GM12873 (cell line): ENCODE data around the gene SMYD3.

Source experiments
- TF ChIP-seq, protein P1 (sequence below): IDR thresholded peaks from 2 replicates; pipeline ENCODE4 v1.5.1; 2012; ENCODE audit warnings: low read depth, mild to moderate bottlenecking, moderate library complexity, low read length, control low read depth; ENCODE audit not compliant: insufficient read depth; ENCODE audit errors: missing control alignments

Gene SMYD3

DNA sequence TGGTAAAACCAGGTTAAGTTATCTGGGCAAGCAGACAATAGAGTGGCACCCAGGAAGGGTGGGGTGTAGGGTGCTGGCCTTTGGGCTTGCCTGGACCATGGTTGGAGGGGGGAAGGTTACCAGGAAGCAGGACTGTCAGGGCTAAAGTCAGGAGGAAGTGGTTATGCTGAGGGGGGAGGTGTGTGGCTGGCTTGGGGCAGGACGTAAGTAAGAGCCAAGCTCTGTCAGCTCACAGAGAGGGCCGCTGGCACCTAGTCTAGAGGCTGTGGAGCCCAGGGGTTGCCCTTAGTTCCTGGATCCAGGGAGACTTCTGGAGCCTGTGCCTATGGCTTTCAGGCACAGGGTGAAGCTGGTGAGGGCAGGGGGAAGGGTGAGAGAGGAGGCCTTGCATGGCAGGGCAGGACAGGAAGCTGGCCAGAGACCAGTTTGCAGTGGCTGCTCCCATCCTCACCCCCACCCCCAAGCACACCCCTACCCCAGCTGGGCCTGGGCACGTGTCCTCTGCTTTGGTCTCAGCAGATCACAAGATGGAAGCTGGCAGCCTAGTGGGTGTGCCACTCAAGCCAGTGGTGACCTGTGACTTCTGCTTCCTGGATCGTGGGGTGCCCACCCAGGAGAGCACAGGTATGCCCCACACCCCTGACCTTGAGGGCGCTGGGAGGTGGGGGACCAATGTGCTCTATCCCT, 20.5 kb upstream of the SMYD3 start:
- TF ChIP-seq, protein P1, sequence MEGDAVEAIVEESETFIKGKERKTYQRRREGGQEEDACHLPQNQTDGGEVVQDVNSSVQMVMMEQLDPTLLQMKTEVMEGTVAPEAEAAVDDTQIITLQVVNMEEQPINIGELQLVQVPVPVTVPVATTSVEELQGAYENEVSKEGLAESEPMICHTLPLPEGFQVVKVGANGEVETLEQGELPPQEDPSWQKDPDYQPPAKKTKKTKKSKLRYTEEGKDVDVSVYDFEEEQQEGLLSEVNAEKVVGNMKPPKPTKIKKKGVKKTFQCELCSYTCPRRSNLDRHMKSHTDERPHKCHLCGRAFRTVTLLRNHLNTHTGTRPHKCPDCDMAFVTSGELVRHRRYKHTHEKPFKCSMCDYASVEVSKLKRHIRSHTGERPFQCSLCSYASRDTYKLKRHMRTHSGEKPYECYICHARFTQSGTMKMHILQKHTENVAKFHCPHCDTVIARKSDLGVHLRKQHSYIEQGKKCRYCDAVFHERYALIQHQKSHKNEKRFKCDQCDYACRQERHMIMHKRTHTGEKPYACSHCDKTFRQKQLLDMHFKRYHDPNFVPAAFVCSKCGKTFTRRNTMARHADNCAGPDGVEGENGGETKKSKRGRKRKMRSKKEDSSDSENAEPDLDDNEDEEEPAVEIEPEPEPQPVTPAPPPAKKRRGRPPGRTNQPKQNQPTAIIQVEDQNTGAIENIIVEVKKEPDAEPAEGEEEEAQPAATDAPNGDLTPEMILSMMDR, result no peak

DNA sequence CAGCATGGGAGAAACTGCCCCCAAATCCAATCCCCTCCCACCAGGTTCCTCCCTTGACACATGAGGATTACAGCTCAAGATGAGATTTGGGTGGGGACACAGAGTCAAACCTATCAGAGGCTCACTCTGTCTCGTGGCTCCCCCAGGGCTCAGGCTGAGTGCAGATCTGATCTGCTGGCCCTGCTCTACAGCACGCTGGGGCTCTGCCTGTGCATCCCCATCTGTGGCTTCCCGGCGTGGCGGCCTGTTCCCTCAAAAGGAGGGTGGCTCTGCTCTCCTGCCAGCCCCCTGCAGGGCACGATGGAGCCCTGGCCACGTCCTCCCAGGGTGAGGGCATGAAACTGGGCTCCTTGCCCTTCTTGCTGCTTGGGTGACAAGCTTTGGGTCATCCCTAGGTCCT, 19.8 kb upstream of the SMYD3 start:
- TF ChIP-seq, protein P1, result no peak

DNA sequence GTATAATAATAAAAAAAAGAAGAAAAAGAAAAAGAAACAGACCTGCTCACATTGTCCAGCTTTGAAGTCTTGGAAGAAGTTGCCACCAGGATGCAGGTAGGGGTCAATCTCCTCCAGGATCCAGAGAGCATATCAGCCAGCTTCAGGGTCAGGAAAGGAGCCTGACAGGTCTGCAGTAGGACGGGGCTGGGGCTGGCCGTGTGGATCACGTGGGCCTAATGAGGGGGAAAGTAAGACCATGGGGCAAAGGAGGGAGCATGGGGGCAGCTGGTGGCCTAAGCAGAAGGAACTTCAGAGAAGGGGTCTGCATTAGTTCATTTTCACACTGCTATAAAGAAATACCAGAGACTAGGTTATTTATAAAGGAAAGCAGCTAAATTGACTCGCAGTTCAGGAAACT, 19.3 kb upstream of the SMYD3 start:
- TF ChIP-seq, protein P1, result no peak

DNA sequence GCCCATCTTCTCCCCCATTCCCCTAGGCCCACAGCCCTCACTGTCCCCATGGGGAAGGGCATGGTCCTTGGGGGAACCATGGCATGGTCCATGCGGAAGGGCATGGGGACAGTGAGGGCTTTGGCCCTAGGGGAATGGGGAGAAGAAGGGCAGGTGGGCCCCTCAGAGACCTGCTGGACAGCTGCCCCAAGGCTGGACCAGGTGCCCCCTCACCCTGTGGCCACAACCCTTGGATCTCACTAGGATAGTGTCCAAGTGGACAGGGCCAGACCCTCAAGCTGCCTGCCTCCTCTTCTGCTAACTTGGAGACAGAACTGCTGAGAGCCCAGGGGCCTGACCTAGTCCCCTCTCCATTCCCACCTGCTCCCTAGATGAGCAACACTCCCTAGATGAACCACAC, 12.4 kb upstream of the SMYD3 start:
- TF ChIP-seq, protein P1, result no peak

DNA sequence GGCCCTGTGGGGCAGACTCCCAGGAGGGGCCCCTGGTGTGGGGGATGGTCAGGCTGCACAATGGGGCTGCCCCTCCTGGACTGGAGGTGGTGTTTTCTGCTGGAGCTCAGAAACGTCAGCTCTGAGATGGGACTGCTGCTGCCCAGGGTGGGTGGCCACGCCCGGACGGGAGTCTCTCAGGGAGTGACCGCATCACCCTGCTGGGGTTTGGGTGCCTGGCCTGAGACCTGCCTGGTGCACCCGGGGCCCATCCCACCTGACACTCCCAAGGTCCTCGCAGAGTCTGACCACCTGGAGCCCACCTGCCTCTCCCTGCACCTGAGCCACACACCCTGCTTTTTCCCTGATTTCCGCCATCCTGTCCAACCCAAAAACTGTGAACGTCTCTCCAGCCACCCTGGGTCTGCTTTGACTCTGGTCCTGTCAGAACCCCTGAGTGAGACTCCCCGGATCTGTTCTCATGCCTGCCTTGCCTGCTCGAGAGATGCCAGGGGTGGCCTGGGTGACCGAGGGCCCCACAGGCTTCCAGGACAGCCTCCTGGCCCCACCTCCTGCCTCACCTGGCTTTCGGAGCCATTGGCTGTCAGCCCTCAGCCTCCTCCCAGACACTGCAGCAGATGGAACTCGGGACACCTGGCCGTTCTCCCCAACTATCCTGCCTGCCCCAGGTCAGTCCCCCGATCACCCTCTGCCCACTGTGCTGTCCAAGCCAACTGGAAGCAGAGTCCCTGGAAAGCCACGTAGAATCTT, 11.6 kb upstream of the SMYD3 start:
- TF ChIP-seq, protein P1, result no peak

DNA sequence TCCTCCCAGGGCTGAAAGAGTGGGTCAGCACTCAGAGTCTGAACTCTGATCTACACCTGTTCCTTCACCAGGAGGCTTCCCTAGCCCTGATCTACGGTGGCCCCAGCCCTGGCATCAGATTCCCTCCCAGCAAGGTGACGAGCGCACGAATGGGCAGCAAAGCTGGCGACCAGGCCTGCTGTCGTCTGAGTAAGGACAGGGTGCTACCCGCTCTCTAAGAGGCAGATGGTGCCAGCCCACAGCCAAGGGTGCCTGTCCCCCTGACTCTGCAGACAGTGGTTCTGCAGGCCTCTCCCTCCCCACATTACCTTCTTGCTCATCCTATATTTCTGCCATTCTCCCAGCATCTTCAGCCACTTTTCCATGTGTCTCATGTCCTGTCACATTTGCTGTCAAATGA, 10.3 kb upstream of the SMYD3 start:
- TF ChIP-seq, protein P1, result no peak

DNA sequence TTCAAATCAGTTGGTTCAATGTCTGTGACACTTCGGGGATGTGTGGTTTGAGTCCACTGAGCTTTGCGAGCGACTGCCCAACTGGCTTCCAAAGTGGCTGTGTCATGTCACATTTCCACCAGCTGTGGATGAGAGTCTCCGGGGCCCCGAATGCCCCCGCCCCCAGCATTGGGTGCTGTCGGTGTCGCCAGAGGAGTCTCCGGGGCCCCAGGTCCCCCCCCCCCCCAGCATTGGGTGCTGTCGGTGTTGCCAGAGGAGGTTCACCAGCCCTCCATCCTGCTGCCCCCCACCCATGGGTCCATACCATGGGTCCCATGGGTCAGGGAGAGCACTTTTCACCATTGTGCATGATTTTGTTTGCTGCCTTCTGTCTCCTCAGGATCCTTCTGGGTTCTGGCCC, 9.0 kb upstream of the SMYD3 start:
- TF ChIP-seq, protein P1, result no peak
